WTC11 (cell line): Measurements from ENCODE around the gene PTPRN2.

ENCODE experiments used
- SP1 ChIP-seq: sonication (generic); formaldehyde crosslinking; conservative IDR thresholded peaks from 2 replicates; pipeline ENCODE4 v1.8.1; 2022; ENCODE audit warnings: missing genetic modification reagents
- ZNF396 ChIP-seq: fragments of 250-450 bp; sonication (Bioruptor Pico); IDR thresholded peaks from 2 replicates; pipeline ENCODE4 v1.8.0; 2021; ENCODE audit warnings: mild to moderate bottlenecking, moderate library complexity, borderline replicate concordance
- TF ChIP-seq, protein P1 (sequence below): fragments of 200-600 bp; IDR thresholded peaks from 2 replicates; pipeline ENCODE4 v1.8.0; 2022; ENCODE audit warnings: antibody characterized with exemption
- TF ChIP-seq, protein P2 (sequence below): sonication (generic); formaldehyde crosslinking; IDR thresholded peaks from 2 replicates; pipeline ENCODE4 v1.8.0; 2022; ENCODE audit warnings: mild to moderate bottlenecking, missing genetic modification reagents
- TF ChIP-seq, protein P3 (sequence below): sonication (generic); formaldehyde crosslinking; IDR thresholded peaks from 2 replicates; pipeline ENCODE4 v1.8.0; 2022; ENCODE audit warnings: mild to moderate bottlenecking, missing genetic modification reagents
- TF ChIP-seq, protein P4 (sequence below): sonication (generic); formaldehyde crosslinking; IDR thresholded peaks from 2 replicates; pipeline ENCODE4 v1.8.1; 2023; ENCODE audit warnings: mild to moderate bottlenecking, missing genetic modification reagents, borderline replicate concordance
- TF ChIP-seq, protein P5 (sequence below): sonication (generic); formaldehyde crosslinking; IDR thresholded peaks from 2 replicates; pipeline ENCODE4 v1.8.1; 2022; ENCODE audit warnings: low read depth, mild to moderate bottlenecking, moderate library complexity, missing genetic modification reagents, borderline replicate concordance
- TF ChIP-seq, protein P6 (sequence below): sonication (generic); formaldehyde crosslinking; IDR thresholded peaks from 2 replicates; pipeline ENCODE4 v1.8.0; 2023; ENCODE audit warnings: missing genetic modification reagents
- TF ChIP-seq, protein P7 (sequence below): sonication (generic); formaldehyde crosslinking; IDR thresholded peaks from 2 replicates; pipeline ENCODE4 v1.8.1; 2023; ENCODE audit warnings: mild to moderate bottlenecking, missing genetic modification reagents

DNA sequence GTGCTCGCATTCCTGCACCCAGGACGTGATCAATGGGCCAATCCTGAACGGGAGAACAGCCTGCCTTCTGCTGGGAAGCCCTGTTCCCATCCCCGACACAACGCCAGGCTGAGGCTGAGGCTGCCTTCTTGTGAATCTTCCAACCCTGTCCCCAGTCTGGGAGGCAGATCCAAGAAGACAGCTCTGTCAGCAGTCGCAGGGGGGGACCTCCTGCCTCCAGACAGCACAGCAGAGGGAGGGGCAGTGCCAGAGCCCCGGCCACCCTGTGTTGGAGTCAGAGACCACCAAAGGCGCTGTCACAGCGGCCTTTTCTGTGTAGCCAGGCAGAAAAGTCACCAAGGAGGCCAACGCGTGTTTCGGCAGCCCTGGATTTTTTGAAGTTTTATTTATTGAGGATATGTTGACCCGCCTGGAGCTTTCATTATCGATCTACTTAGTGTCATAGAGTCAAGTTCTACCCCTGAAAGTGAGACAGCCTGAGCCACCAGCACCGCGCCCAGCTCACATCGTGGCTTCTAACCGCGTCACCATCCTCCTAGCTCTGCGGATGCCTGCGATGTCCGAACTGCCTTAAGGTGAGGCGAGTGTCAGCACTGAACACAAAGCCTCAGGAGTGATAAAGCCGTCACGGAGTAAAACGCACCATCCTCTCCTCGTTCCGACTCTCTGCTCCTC is 86.1 kb downstream of the PTPRN2 start:
- TF ChIP-seq SP1 (CRISPR knock-in tag) (no peak), ZNF396 (CRISPR knock-in tag) (no peak)
- TF ChIP-seq, protein P1, sequence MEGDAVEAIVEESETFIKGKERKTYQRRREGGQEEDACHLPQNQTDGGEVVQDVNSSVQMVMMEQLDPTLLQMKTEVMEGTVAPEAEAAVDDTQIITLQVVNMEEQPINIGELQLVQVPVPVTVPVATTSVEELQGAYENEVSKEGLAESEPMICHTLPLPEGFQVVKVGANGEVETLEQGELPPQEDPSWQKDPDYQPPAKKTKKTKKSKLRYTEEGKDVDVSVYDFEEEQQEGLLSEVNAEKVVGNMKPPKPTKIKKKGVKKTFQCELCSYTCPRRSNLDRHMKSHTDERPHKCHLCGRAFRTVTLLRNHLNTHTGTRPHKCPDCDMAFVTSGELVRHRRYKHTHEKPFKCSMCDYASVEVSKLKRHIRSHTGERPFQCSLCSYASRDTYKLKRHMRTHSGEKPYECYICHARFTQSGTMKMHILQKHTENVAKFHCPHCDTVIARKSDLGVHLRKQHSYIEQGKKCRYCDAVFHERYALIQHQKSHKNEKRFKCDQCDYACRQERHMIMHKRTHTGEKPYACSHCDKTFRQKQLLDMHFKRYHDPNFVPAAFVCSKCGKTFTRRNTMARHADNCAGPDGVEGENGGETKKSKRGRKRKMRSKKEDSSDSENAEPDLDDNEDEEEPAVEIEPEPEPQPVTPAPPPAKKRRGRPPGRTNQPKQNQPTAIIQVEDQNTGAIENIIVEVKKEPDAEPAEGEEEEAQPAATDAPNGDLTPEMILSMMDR = no peak
- TF ChIP-seq, protein P2, sequence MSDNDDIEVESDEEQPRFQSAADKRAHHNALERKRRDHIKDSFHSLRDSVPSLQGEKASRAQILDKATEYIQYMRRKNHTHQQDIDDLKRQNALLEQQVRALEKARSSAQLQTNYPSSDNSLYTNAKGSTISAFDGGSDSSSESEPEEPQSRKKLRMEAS (CRISPR knock-in tag) = no peak
- TF ChIP-seq, protein P3, sequence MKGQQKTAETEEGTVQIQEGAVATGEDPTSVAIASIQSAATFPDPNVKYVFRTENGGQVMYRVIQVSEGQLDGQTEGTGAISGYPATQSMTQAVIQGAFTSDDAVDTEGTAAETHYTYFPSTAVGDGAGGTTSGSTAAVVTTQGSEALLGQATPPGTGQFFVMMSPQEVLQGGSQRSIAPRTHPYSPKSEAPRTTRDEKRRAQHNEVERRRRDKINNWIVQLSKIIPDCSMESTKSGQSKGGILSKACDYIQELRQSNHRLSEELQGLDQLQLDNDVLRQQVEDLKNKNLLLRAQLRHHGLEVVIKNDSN (CRISPR knock-in tag) = no peak
- TF ChIP-seq, protein P4, sequence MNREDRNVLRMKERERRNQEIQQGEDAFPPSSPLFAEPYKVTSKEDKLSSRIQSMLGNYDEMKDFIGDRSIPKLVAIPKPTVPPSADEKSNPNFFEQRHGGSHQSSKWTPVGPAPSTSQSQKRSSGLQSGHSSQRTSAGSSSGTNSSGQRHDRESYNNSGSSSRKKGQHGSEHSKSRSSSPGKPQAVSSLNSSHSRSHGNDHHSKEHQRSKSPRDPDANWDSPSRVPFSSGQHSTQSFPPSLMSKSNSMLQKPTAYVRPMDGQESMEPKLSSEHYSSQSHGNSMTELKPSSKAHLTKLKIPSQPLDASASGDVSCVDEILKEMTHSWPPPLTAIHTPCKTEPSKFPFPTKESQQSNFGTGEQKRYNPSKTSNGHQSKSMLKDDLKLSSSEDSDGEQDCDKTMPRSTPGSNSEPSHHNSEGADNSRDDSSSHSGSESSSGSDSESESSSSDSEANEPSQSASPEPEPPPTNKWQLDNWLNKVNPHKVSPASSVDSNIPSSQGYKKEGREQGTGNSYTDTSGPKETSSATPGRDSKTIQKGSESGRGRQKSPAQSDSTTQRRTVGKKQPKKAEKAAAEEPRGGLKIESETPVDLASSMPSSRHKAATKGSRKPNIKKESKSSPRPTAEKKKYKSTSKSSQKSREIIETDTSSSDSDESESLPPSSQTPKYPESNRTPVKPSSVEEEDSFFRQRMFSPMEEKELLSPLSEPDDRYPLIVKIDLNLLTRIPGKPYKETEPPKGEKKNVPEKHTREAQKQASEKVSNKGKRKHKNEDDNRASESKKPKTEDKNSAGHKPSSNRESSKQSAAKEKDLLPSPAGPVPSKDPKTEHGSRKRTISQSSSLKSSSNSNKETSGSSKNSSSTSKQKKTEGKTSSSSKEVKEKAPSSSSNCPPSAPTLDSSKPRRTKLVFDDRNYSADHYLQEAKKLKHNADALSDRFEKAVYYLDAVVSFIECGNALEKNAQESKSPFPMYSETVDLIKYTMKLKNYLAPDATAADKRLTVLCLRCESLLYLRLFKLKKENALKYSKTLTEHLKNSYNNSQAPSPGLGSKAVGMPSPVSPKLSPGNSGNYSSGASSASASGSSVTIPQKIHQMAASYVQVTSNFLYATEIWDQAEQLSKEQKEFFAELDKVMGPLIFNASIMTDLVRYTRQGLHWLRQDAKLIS (CRISPR knock-in tag) = no peak
- TF ChIP-seq, protein P5, sequence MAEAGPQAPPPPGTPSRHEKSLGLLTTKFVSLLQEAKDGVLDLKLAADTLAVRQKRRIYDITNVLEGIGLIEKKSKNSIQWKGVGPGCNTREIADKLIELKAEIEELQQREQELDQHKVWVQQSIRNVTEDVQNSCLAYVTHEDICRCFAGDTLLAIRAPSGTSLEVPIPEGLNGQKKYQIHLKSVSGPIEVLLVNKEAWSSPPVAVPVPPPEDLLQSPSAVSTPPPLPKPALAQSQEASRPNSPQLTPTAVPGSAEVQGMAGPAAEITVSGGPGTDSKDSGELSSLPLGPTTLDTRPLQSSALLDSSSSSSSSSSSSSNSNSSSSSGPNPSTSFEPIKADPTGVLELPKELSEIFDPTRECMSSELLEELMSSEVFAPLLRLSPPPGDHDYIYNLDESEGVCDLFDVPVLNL = no peak
- TF ChIP-seq, protein P6, sequence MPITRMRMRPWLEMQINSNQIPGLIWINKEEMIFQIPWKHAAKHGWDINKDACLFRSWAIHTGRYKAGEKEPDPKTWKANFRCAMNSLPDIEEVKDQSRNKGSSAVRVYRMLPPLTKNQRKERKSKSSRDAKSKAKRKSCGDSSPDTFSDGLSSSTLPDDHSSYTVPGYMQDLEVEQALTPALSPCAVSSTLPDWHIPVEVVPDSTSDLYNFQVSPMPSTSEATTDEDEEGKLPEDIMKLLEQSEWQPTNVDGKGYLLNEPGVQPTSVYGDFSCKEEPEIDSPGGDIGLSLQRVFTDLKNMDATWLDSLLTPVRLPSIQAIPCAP (CRISPR knock-in tag) = no peak
- TF ChIP-seq, protein P7, sequence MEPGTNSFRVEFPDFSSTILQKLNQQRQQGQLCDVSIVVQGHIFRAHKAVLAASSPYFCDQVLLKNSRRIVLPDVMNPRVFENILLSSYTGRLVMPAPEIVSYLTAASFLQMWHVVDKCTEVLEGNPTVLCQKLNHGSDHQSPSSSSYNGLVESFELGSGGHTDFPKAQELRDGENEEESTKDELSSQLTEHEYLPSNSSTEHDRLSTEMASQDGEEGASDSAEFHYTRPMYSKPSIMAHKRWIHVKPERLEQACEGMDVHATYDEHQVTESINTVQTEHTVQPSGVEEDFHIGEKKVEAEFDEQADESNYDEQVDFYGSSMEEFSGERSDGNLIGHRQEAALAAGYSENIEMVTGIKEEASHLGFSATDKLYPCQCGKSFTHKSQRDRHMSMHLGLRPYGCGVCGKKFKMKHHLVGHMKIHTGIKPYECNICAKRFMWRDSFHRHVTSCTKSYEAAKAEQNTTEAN (CRISPR knock-in tag) = no peak
